ENCODE data around the gene SCNM1. TPM values are rescaled to one million over a fixed set of nuclear protein-coding genes. Genes with fewer than 3 reads are reported as not detected.
A peak's percentile ranks its signal among the peaks of the same experiment; 100 is the strongest.

Gene SCNM1
- polyA plus RNA-seq, 3 donors, result 74.9 to 110 (median 103) TPM

GRCh38 chr1:151131701-151132334 lies 34.1 kb upstream of the SCNM1 start:
- peaks cover 15% of the 10 kb centered on the region for H3K4me1 Mint-ChIP-seq
- Histone ChIP-seq H3K9me3 (replicated peaks in 1 of 2; ENCODE audit: control insufficient read depth in 1 of 2, insufficient read depth in 1 of 2, low read length in 2 of 2) (no peaks in the 10 kb centered on the region), H2AFZ (ENCODE audit: insufficient read depth, low read depth, low read length, poor library complexity, severe bottlenecking) (peak overlapping the region; percentile 93), H3K27ac (ENCODE audit: low read depth in 1 of 2, low read length in 2 of 2) (no peak overlapping the region), H3K4me2 (replicated peaks; ENCODE audit: extremely low read depth, low read length, poor library complexity, severe bottlenecking) (peak overlapping the region; percentile 81), H4K20me1 (ENCODE audit: insufficient read depth, low read length) (no peaks in the 10 kb centered on the region), H3K27me3 (ENCODE audit: control insufficient read depth in 2 of 2, insufficient read depth in 2 of 2, low read length in 2 of 2) (peaks cover 0 to 8% of the 10 kb centered on the region in 2 donors), H3K9ac (ENCODE audit: insufficient read depth, low read length, poor library complexity, severe bottlenecking) (peak overlapping the region; percentile 25), H3K4me3 (replicated peaks in 1 of 3; ENCODE audit: low read depth in 2 of 3, low read length in 3 of 3) (peak overlapping the region in 2 of 3 experiments; percentile 38 to 76), H3K36me3 (replicated peaks in 1 of 2; ENCODE audit: control insufficient read depth in 1 of 2, insufficient read depth in 2 of 2, low read length in 2 of 2) (no peaks in the 10 kb centered on the region), H3K79me2 (ENCODE audit: insufficient read depth, low read length) (no peaks in the 10 kb centered on the region), H3K4me1 (ENCODE audit: control insufficient read depth in 1 of 2, insufficient read depth in 2 of 2, low read length in 2 of 2) (peaks cover 14 to 16% of the 10 kb centered on the region in 2 donors)
- no peaks in the 10 kb centered on the region for H3K36me3 Mint-ChIP-seq
- no peak for DNase-seq
- peaks cover 8 to 14% (median 8%) of the 10 kb centered on the region in 3 donors for H3K27me3 Mint-ChIP-seq (ENCODE audit: low read depth in 3 of 3)
- no peak overlapping the region for H3K27ac Mint-ChIP-seq
- WGBS (ENCODE audit: insufficient coverage), result 82% methylated on average over 37 of the region's 39 CpGs
- H3K4me3 Mint-ChIP-seq, result peak overlapping the region; percentile 80 to 88
- TF ChIP-seq CTCF (IDR thresholded peaks at IDR 0.05), result no peak
- intact Hi-C loops (cut with micrococcal nuclease), result no loop called here
- peaks cover 0 to 3% (median 0%) of the 10 kb centered on the region in 7 donors for H3K9me3 Mint-ChIP-seq

- no peak for TF ChIP-seq CTCF (IDR thresholded peaks at IDR 0.05)
- Mint-ChIP-seq H3K9me3 (peaks cover 0 to 6% (median 0%) of the 10 kb centered on the region in 7 donors), H3K36me3 (no peaks in the 10 kb centered on the region), H3K4me3 (peak overlapping the region in 1 of 2 donors; percentile 7), H3K4me1 (peaks cover 15% of the 10 kb centered on the region), H3K27me3 (ENCODE audit: low read depth in 3 of 3) (peaks cover 10 to 14% (median 11%) of the 10 kb centered on the region in 3 donors), H3K27ac (no peak overlapping the region)
- H3K79me2 ChIP-seq (ENCODE audit: insufficient read depth, low read length), result no peaks in the 10 kb centered on the region
- no peak overlapping the region for H3K4me2 ChIP-seq (replicated peaks; ENCODE audit: extremely low read depth, low read length, poor library complexity, severe bottlenecking)
- no peak for DNase-seq
- H3K9me3 ChIP-seq (replicated peaks in 1 of 2; ENCODE audit: control insufficient read depth in 1 of 2, insufficient read depth in 1 of 2, low read length in 2 of 2), result no peaks in the 10 kb centered on the region
- WGBS (ENCODE audit: insufficient coverage), result 91% methylated on average over 74 of the region's 74 CpGs
- no peak overlapping the region for H2AFZ ChIP-seq (ENCODE audit: insufficient read depth, low read depth, low read length, poor library complexity, severe bottlenecking)
- intact Hi-C loops (cut with micrococcal nuclease), result no loop called here
- no peak overlapping the region for H3K27ac ChIP-seq (ENCODE audit: low read depth in 1 of 2, low read length in 2 of 2)
- H3K4me3 ChIP-seq (replicated peaks in 1 of 3; ENCODE audit: low read depth in 2 of 3, low read length in 3 of 3), result no peak overlapping the region
- peaks cover 14 to 16% of the 10 kb centered on the region in 2 donors for H3K4me1 ChIP-seq (ENCODE audit: control insufficient read depth in 1 of 2, insufficient read depth in 2 of 2, low read length in 2 of 2)
- H3K27me3 ChIP-seq (ENCODE audit: control insufficient read depth in 2 of 2, insufficient read depth in 2 of 2, low read length in 2 of 2), result peaks cover 0 to 8% of the 10 kb centered on the region in 2 donors
- no peaks in the 10 kb centered on the region for H3K36me3 ChIP-seq (replicated peaks in 1 of 2; ENCODE audit: control insufficient read depth in 1 of 2, insufficient read depth in 2 of 2, low read length in 2 of 2)
- no peaks in the 10 kb centered on the region for H4K20me1 ChIP-seq (ENCODE audit: insufficient read depth, low read length)
- no peak overlapping the region for H3K9ac ChIP-seq (ENCODE audit: insufficient read depth, low read length, poor library complexity, severe bottlenecking)
These were observed 33.5 kb upstream of the SCNM1 start for GRCh38 chr1:151132335-151133017.
